Fibroblast of lung (primary cell): ENCODE results near the gene RALGAPB. TPM values are rescaled to one million over a fixed set of nuclear protein-coding genes. Genes with fewer than 3 reads are reported as not detected.

Experiments used
- DNase-seq, 2 donors: peaks; one replicate each; pipeline versions ENCODE4 v3.0.0 to v3.0.0-alpha.2; 2010; ENCODE audit warnings: low read depth in 2 of 2
- H2AFZ ChIP-seq: 2 replicates; pipeline ENCODE4 v1.5.1; 2012; ENCODE audit warnings: low read length, control low read depth, inconsistent platforms
- H3K27ac ChIP-seq: 2 replicates; pipeline ENCODE4 v1.5.1; 2011; ENCODE audit warnings: low read length, control low read depth; ENCODE audit not compliant: insufficient read depth
- H3K27me3 ChIP-seq: 2 replicates; pipeline ENCODE4 v1.5.1; 2011; ENCODE audit warnings: mild to moderate bottlenecking, low read length; ENCODE audit not compliant: control insufficient read depth, insufficient read depth
- H3K36me3 ChIP-seq: 2 replicates; pipeline ENCODE4 v1.5.1; 2011; ENCODE audit warnings: low read length; ENCODE audit not compliant: control insufficient read depth, insufficient read depth
- H3K4me1 ChIP-seq: 2 replicates; pipeline ENCODE4 v1.5.1; 2011; ENCODE audit warnings: low read length; ENCODE audit not compliant: control insufficient read depth, insufficient read depth; ENCODE audit errors: extremely low read depth
- H3K4me2 ChIP-seq: 2 replicates; pipeline ENCODE4 v1.5.1; 2011; ENCODE audit warnings: low read length, control low read depth; ENCODE audit not compliant: insufficient read depth; ENCODE audit errors: extremely low read depth
- H3K4me3 ChIP-seq, 4 experiments: fragments of 200-600 bp in 1 of 4; sonication (generic) in 1 of 4; replicated peaks in 1 of 4; 2 replicates each; pipeline ENCODE4 v1.5.1; 2011 to 2016; ENCODE audit warnings: low read length in 4 of 4, low read depth in 3 of 4, mild to moderate bottlenecking in 3 of 4, control low read depth in 2 of 4, inconsistent platforms in 1 of 4, mixed read lengths in 1 of 4; ENCODE audit not compliant: insufficient read depth in 1 of 4; ENCODE audit errors: control extremely low read depth in 1 of 4
- H3K79me2 ChIP-seq: 2 replicates; pipeline ENCODE4 v1.5.1; 2012; ENCODE audit warnings: mild to moderate bottlenecking, low read length, inconsistent platforms; ENCODE audit not compliant: control insufficient read depth, insufficient read depth
- H3K9ac ChIP-seq: 2 replicates; pipeline ENCODE4 v1.5.1; 2011; ENCODE audit warnings: mild to moderate bottlenecking, low read length, control low read depth; ENCODE audit not compliant: insufficient read depth
- H3K9me3 ChIP-seq: 2 replicates; pipeline ENCODE4 v1.5.1; 2012; ENCODE audit warnings: low read depth, low read length; ENCODE audit not compliant: control insufficient read depth, insufficient read depth
- H4K20me1 ChIP-seq: 2 replicates; pipeline ENCODE4 v1.5.1; 2011; ENCODE audit warnings: low read length; ENCODE audit not compliant: control insufficient read depth, insufficient read depth; ENCODE audit errors: extremely low read depth
- EZH2 ChIP-seq: IDR thresholded peaks from 2 replicates; pipeline ENCODE4 v1.5.1; 2012; ENCODE audit warnings: low read length, control low read depth, mild to moderate bottlenecking; ENCODE audit errors: missing control alignments
- polyA plus RNA-seq, 2 donors: library from polyadenylated mRNA; depleted of rRNA in 1 of 2; stranded (reverse) in 1 of 2; unstranded in 1 of 2; fragments of >200 nt; gene quantifications; 2 replicates each; pipeline ENCODE4 v1.2.1, GENCODE V29; 2011 to 2012; ENCODE audit warnings: missing spikeins in 1 of 2
- total RNA-seq: library from RNA; depleted of rRNA; stranded (reverse); fragments of >200 nt; gene quantifications from 2 replicates; pipeline ENCODE4 v1.2.1, GENCODE V29; 2014
- TF ChIP-seq, protein P1 (sequence below), 2 donors: IDR thresholded peaks in 1 of 2; conservative IDR thresholded peaks in 1 of 2; 1 replicate in 1 of 2; 2 replicates in 1 of 2; pipeline ENCODE4 v1.5.1; 2011 to 2012; ENCODE audit warnings: low read length in 2 of 2, control low read depth in 1 of 2, inconsistent platforms in 1 of 2, low read depth in 1 of 2, mild to moderate bottlenecking in 1 of 2

RALGAPB gene
- total and polyA plus RNA-seq, 2 donors (not counting 1 experiment from before 2014, with no cell fraction given), result 19.5 to 31.4 TPM

DNA sequence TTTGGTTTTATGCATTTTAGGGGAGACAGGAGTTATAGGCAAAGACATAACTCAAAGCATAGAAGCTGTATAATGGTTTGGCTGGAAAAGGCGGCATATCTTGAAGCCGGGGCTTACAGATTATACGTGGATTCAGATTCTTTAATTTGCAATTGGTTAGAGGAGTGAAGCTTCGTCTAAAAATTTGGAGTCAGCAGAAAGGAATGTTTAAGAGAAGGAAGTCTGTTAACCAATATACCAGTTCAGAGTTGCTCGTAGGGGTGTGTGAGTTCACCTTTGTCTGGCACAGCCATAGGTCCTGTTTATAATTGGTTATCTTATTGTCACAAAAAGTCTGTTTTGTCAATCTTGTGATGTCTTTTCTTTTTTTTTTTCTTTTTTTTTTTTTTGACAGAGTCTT lies 137.9 kb downstream of the RALGAPB start:
- Histone ChIP-seq H3K27me3 (peaks cover 6% of the 10 kb centered on the region), H3K79me2 (no peaks in the 10 kb centered on the region), H3K4me1 (no peaks in the 10 kb centered on the region), H3K27ac (no peak overlapping the region), H3K9ac (no peak overlapping the region), H3K4me2 (no peak overlapping the region), H3K9me3 (no peaks in the 10 kb centered on the region), H3K4me3 (no peak overlapping the region), H2AFZ (no peak overlapping the region), H3K36me3 (no peaks in the 10 kb centered on the region), H4K20me1 (no peaks in the 10 kb centered on the region)
- TF ChIP-seq, protein P1, sequence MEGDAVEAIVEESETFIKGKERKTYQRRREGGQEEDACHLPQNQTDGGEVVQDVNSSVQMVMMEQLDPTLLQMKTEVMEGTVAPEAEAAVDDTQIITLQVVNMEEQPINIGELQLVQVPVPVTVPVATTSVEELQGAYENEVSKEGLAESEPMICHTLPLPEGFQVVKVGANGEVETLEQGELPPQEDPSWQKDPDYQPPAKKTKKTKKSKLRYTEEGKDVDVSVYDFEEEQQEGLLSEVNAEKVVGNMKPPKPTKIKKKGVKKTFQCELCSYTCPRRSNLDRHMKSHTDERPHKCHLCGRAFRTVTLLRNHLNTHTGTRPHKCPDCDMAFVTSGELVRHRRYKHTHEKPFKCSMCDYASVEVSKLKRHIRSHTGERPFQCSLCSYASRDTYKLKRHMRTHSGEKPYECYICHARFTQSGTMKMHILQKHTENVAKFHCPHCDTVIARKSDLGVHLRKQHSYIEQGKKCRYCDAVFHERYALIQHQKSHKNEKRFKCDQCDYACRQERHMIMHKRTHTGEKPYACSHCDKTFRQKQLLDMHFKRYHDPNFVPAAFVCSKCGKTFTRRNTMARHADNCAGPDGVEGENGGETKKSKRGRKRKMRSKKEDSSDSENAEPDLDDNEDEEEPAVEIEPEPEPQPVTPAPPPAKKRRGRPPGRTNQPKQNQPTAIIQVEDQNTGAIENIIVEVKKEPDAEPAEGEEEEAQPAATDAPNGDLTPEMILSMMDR (conservative IDR thresholded peaks at IDR 0.05 in 1 of 2, IDR thresholded peaks at IDR 0.05 in 1 of 2; ENCODE audit: low read depth in 1 of 2, low read length in 2 of 2), result no peak
- no peak for TF ChIP-seq EZH2
- peak in 1 of 2 donors; percentile 74 for DNase-seq

DNA sequence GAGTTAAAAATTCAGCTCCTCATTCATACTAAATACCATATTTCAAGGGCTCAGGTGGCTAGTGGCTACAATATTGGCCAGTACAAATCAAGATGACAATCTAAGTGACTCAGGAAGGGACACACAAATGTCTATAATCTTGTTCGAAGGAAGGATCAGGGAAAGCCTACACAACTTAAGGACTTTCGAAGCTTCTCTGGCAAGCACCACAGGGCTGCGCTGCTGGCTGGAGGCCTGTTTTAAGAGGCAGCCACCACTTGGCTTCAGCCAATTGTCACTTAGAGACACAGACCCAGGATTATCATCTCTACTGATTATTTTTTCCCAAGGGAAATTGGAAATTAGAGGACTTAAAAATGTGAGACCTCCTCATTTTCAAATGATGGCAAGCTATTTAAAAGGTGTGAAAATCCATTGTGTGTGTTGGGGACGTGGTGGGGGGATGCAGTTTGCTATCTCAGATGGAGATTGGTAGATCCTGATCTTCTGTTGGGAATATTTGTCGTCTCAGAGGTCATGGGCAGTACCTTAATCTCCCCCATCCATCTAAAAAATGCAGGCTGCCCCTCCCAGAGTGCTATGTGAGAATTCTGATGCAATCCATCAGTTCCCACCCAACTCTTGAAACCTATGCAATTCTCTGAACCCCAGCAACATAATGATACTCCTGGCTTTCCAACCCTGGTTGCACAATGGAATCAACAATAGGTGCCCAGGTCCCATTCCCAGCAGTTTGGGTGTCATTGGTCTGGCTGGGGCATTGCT lies 140.3 kb downstream of the RALGAPB start:
- H3K27me3 ChIP-seq, result peaks cover 3% of the 10 kb centered on the region
- no peak overlapping the region for H3K4me3 ChIP-seq
- no peaks in the 10 kb centered on the region for H3K9me3 ChIP-seq
- no peak overlapping the region for H2AFZ ChIP-seq
- no peak overlapping the region for H3K4me2 ChIP-seq
- H3K27ac ChIP-seq, result no peak overlapping the region
- no peaks in the 10 kb centered on the region for H3K4me1 ChIP-seq
- H3K79me2 ChIP-seq, result no peaks in the 10 kb centered on the region
- no peak overlapping the region for H3K9ac ChIP-seq
- H3K36me3 ChIP-seq, result no peaks in the 10 kb centered on the region
- no peaks in the 10 kb centered on the region for H4K20me1 ChIP-seq
- DNase-seq, result no peak
- TF ChIP-seq, protein P1 (conservative IDR thresholded peaks at IDR 0.05 in 1 of 2, IDR thresholded peaks at IDR 0.05 in 1 of 2; ENCODE audit: low read depth in 1 of 2, low read length in 2 of 2), result no peak
- TF ChIP-seq EZH2, result no peak

DNA sequence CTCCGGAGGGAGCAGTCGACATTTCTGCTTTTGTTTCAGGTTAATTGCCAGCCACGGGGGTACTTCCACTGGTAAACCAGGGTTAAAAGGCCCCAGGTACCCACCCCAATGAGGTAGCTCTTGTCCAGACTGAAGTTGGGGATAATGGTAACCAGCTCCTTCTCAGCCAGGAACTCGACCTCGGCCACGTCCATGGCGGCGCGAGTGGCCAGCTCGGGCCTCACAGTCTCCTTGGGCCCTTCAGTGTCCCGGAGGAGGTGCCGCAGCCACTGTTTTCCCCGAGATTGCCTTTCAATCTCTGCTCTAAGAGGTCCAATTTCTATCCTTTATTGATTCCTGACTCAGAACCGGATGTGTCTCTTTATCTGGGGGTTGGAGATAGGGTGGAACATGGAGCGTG lies 142.6 kb downstream of the RALGAPB start:
- H3K79me2 ChIP-seq, result no peaks in the 10 kb centered on the region
- DNase-seq, result no peak
- H3K27me3 ChIP-seq, result peaks cover 3% of the 10 kb centered on the region
- no peaks in the 10 kb centered on the region for H3K9me3 ChIP-seq
- no peak overlapping the region for H3K4me3 ChIP-seq
- H3K9ac ChIP-seq, result no peak overlapping the region
- H3K4me1 ChIP-seq, result no peaks in the 10 kb centered on the region
- TF ChIP-seq EZH2, result no peak
- no peaks in the 10 kb centered on the region for H3K36me3 ChIP-seq
- H2AFZ ChIP-seq, result no peak overlapping the region
- no peaks in the 10 kb centered on the region for H4K20me1 ChIP-seq
- H3K4me2 ChIP-seq, result no peak overlapping the region
- no peak overlapping the region for H3K27ac ChIP-seq
